Right lobe of liver (tissue), 6 donors: ENCODE data around the gene APOM. TPM values are rescaled to one million over a fixed set of nuclear protein-coding genes. Genes with fewer than 3 reads are reported as not detected.
A peak's percentile ranks its signal among the peaks of the same experiment; 100 is the strongest.

Experiments used
- ATAC-seq, 4 donors: fragments of 200-7000 bp; cut with Tn5 transposase; one replicate each; pipeline ENCODE4 v1.9.1; 2020; ENCODE audit warnings: mild to moderate bottlenecking in 4 of 4, moderate library complexity in 4 of 4
- DNase-seq, 3 donors: peaks; one replicate each; pipeline ENCODE4 v3.0.0-alpha.2; 2020
- H3K27ac ChIP-seq, 3 donors: fragments of 200-600 bp; one replicate each; pipeline ENCODE4 v1.8.0; 2022
- H3K27me3 ChIP-seq, 2 donors: fragments of 200-600 bp; one replicate each; pipeline ENCODE4 v1.8.0; 2022
- H3K36me3 ChIP-seq, 4 donors: fragments of 200-600 bp; sonication (generic) in 1 of 4; one replicate each; pipeline versions ENCODE4 v1.5.1 to v1.8.0; 2017 to 2022; ENCODE audit warnings: control low read depth in 1 of 4
- H3K4me1 ChIP-seq, 4 donors: fragments of 200-600 bp; sonication (generic) in 1 of 4; one replicate each; pipeline versions ENCODE4 v1.5.1 to v1.8.0; 2017 to 2022; ENCODE audit warnings: control low read depth in 1 of 4
- H3K4me3 ChIP-seq, 3 donors: fragments of 200-600 bp; one replicate each; pipeline ENCODE4 v1.8.0; 2022
- H3K9me3 ChIP-seq, 4 donors: fragments of 200-600 bp; sonication (generic) in 1 of 4; one replicate each; pipeline versions ENCODE4 v1.5.1 to v1.8.0; 2017 to 2022; ENCODE audit warnings: control low read depth in 1 of 4
- CTCF ChIP-seq, 4 donors: fragments of 200-600 bp in 3 of 4; fragments of 450-650 bp in 1 of 4; IDR thresholded peaks; one replicate each; pipeline versions ENCODE4 v1.5.1 to v1.8.0; 2016 to 2022; ENCODE audit warnings: antibody characterized with exemption in 4 of 4, mild to moderate bottlenecking in 2 of 4
- POLR2A ChIP-seq: fragments of 450-650 bp; IDR thresholded peaks from one replicate; pipeline ENCODE4 v1.6.1; 2017; ENCODE audit warnings: antibody characterized with exemption, mild to moderate bottlenecking
- WGBS: methylation state at CpG from one replicate; pipeline ENCODE4 v1.1.6; 2018; ENCODE audit warnings: low coverage, low lambda C conversion rate; ENCODE audit not compliant: insufficient coverage; ENCODE audit errors: missing lambda C conversion rate; 5-methylcytosine and 5-hydroxymethylcytosine counted together
- intact Hi-C, 2 donors: fragments of 100-400 bp; cut with DNase I; formaldehyde crosslinking; loops; one replicate each; pipeline versions ENCODE4 v1.11.2 to v1.14.1; 2022
- total RNA-seq, 6 experiments: library from RNA; depleted of rRNA in 2 of 6; stranded (reverse); fragments of >200 nt in 2 of 6; fragmentation: NEBNext Ultra II Directional in 3 of 6; extraction: Animal tissue kit (Norgen Biotek cat#: 25700) in 3 of 6; gene quantifications; one replicate each; pipeline versions ENCODE4 v1.1.0 to v1.2.4, GENCODE V29; 2016 to 2023
- donor health status: DM: no; HTN: yes; CAD: no.
- donor health status: DM: no; HTN: no; CAD: no.
- donor health status: DM: no; HTN: no; CAD: no.
- donor health status: DM: no; HTN: yes; CAD: no.
- donor health status: DM: no; HTN: yes; CAD: no.

APOM gene
- total RNA-seq, 6 experiments from 2014 or later = 100 to 182 (median 116) TPM

GRCh38 chr6:31651602-31652191, 4.0 kb upstream of the APOM start:
- Histone ChIP-seq H3K36me3 (peaks cover 0 to 34% (median 21%) of the 10 kb centered on the region in 4 donors), H3K4me1 (peaks cover 0 to 43% (median 16%) of the 10 kb centered on the region in 4 donors), H3K27ac (peak overlapping the region; percentile 97 to 99 (median 99)), H3K4me3 (peak overlapping the region; percentile 71 to 81 (median 71)), H3K27me3 (no peaks in the 10 kb centered on the region), H3K9me3 (no peaks in the 10 kb centered on the region)
- intact Hi-C loops = no loop called here
- 2% methylated on average over 14 of the region's 29 CpGs for WGBS
- no peak for TF ChIP-seq POLR2A
- no peak for TF ChIP-seq CTCF (IDR thresholded peaks at IDR 0.05)
- DNase-seq (peak; percentile 78 to 90 (median 85)), ATAC-seq (peak; percentile 66 to 80 (median 74))

GRCh38 chr6:31652925-31653724, 2.6 kb upstream of the APOM start:
- Histone ChIP-seq H3K4me3 (peak overlapping the region; percentile 71 to 81 (median 71)), H3K27me3 (no peaks in the 10 kb centered on the region), H3K36me3 (peaks cover 0 to 22% (median 14%) of the 10 kb centered on the region in 4 donors), H3K27ac (peak overlapping the region; percentile 97 to 99 (median 99)), H3K9me3 (no peaks in the 10 kb centered on the region), H3K4me1 (peaks cover 0 to 57% (median 16%) of the 10 kb centered on the region in 4 donors)
- TF ChIP-seq CTCF (IDR thresholded peaks at IDR 0.05) = peak in 3 of 4 donors; percentile 6 to 23 (median 19)
- TF ChIP-seq POLR2A = peak; percentile 62
- intact Hi-C loops = no loop called here
- DNase-seq (peak; percentile 84 to 91 (median 86)), ATAC-seq (peak; percentile 68 to 77 (median 73))
- WGBS = 3% methylated on average over 35 of the region's 37 CpGs

GRCh38 chr6:31654574-31655348, 933 bp upstream of the APOM start:
- Histone ChIP-seq H3K36me3 (peaks cover 0 to 10% (median 4%) of the 10 kb centered on the region in 4 donors), H3K4me1 (peaks cover 0 to 71% (median 21%) of the 10 kb centered on the region in 4 donors), H3K27me3 (no peaks in the 10 kb centered on the region), H3K4me3 (peak overlapping the region in 2 of 3 donors; percentile 53 to 57), H3K27ac (peak overlapping the region; percentile 1 to 68 (median 5)), H3K9me3 (no peaks in the 10 kb centered on the region)
- DNase-seq = no peak
- ATAC-seq = no peak
- intact Hi-C loops = no loop called here
- TF ChIP-seq CTCF (IDR thresholded peaks at IDR 0.05) (no peak), POLR2A (no peak)
- WGBS = 80% methylated on average over 7 of the region's 8 CpGs

- Histone ChIP-seq H3K27ac (no peak overlapping the region), H3K4me3 (no peak overlapping the region), H3K27me3 (no peaks in the 10 kb centered on the region), H3K36me3 (peaks cover 0 to 5% (median 1%) of the 10 kb centered on the region in 4 donors), H3K9me3 (no peaks in the 10 kb centered on the region), H3K4me1 (peaks cover 0 to 59% (median 18%) of the 10 kb centered on the region in 4 donors)
- no peak for DNase-seq
- intact Hi-C loops = no loop called here
- 69% methylated on average over 3 of the region's 6 CpGs for WGBS
- TF ChIP-seq POLR2A = no peak
- TF ChIP-seq CTCF (IDR thresholded peaks at IDR 0.05) = no peak
- ATAC-seq = no peak
Measured at GRCh38 chr6:31657406-31658157, 1.9 kb downstream of the APOM start.
